Gastrocnemius medialis (tissue), 4 donors: ENCODE measurements around the gene ADIPOR2. TPM values are rescaled to one million over a fixed set of nuclear protein-coding genes. Genes with fewer than 3 reads are reported as not detected.
"Not testable (repeated sequence)": the region's sequence is repeated elsewhere in the genome, so short reads cannot be mapped to it uniquely, and the experiment has no call there.

Source experiments
- ATAC-seq, 2 donors: fragments of 150-250 bp; one replicate each; pipeline ENCODE4 v1.9.1; 2016
- DNase-seq, 2 donors: peaks; one replicate each; pipeline ENCODE4 v3.0.0-alpha.2; 2019
- H3K27ac ChIP-seq, 4 donors: fragments of 200-600 bp; sonication (generic); 1 replicate in 1 of 4; 2 replicates in 3 of 4; pipeline ENCODE4 v1.5.1; 2016 to 2018; ENCODE audit warnings: mild to moderate bottlenecking in 2 of 4, moderate library complexity in 1 of 4
- H3K27me3 ChIP-seq, 3 donors: fragments of 200-600 bp; sonication (generic) in 2 of 3; 1 replicate in 1 of 3; 2 replicates in 2 of 3; pipeline versions ENCODE4 v1.5.1 to v1.6.0; 2016 to 2019; ENCODE audit warnings: mild to moderate bottlenecking in 1 of 3, moderate library complexity in 1 of 3
- H3K36me3 ChIP-seq, 2 donors: fragments of 200-600 bp; sonication (generic) in 1 of 2; one replicate each; pipeline ENCODE4 v1.5.1; 2017 to 2018
- H3K4me1 ChIP-seq, 2 donors: fragments of 200-600 bp; sonication (generic) in 1 of 2; one replicate each; pipeline ENCODE4 v1.5.1; 2016 to 2017; ENCODE audit warnings: mild to moderate bottlenecking in 2 of 2
- H3K4me3 ChIP-seq, 4 donors: fragments of 200-600 bp; sonication (generic) in 3 of 4; 1 replicate in 1 of 4; 2 replicates in 3 of 4; pipeline ENCODE4 v1.5.1; 2016 to 2019; ENCODE audit warnings: mild to moderate bottlenecking in 2 of 4
- H3K9me3 ChIP-seq, 3 donors: fragments of 200-600 bp; sonication (generic) in 2 of 3; 1 replicate in 1 of 3; 2 replicates in 2 of 3; pipeline ENCODE4 v1.5.1; 2016 to 2019
- CTCF ChIP-seq, 5 experiments: fragments of 450-650 bp in 3 of 5; fragments of 200-600 bp in 2 of 5; sonication (generic) in 2 of 5; IDR thresholded peaks in 4 of 5; conservative IDR thresholded peaks in 1 of 5; 1 replicate in 4 of 5; 2 replicates in 1 of 5; pipeline ENCODE4 v1.5.1; 2016 to 2019; ENCODE audit warnings: antibody characterized with exemption in 5 of 5, mild to moderate bottlenecking in 3 of 5, moderate library complexity in 3 of 5
- POLR2A ChIP-seq, 2 donors: fragments of 450-650 bp; IDR thresholded peaks; one replicate each; pipeline ENCODE4 v1.6.1; 2017; ENCODE audit warnings: antibody characterized with exemption in 2 of 2, mild to moderate bottlenecking in 2 of 2, moderate library complexity in 2 of 2
- in situ Hi-C, 4 donors: fragments of 200-750 bp; cut with MboI; loops; one replicate each; pipeline versions ENCODE4 v1.15.0 to v1.8.0; 2017; ENCODE audit warnings: low sequenced_read_pairs in 4 of 4
- intact Hi-C: fragments of 100-400 bp; cut with DNase I; formaldehyde crosslinking; loops from one replicate; pipeline ENCODE4 v1.15.1; 2023; ENCODE audit warnings: low total_unique reads
- total RNA-seq, 4 donors: library from RNA; depleted of rRNA; stranded (reverse); fragments of >200 nt; gene quantifications; one replicate each; pipeline versions ENCODE4 v1.1.0 to v1.2.3, GENCODE V29; 2016

The ADIPOR2 gene
- total RNA-seq, 4 donors from 2014 or later: 18.9 to 47.4 (median 25.1) TPM

GRCh38 chr12:1692226-1692625 is 1.4 kb downstream of the ADIPOR2 start:
- intact Hi-C loops: no loop called here
- ATAC-seq (no peak), DNase-seq (no peak)
- in situ Hi-C loops: no loop called here
- TF ChIP-seq CTCF (IDR thresholded peaks at IDR 0.05 in 4 of 5, conservative IDR thresholded peaks at IDR 0.05 in 1 of 5) (no peak), POLR2A (IDR thresholded peaks at IDR 0.05) (no peak)
- Histone ChIP-seq H3K27me3 (no peaks in the 10 kb centered on the region), H3K9me3 (no peaks in the 10 kb centered on the region), H3K4me1 (peaks cover 40 to 49% of the 10 kb centered on the region in 2 donors), H3K36me3 (no peaks in the 10 kb centered on the region), H3K4me3 (peak overlapping the region; percentile 86 to 98 (median 94)), H3K27ac (peak overlapping the region; percentile 96 to 97 (median 96))

GRCh38 chr12:1692895-1693610 is 2.2 kb downstream of the ADIPOR2 start:
- Histone ChIP-seq H3K4me3 (peak overlapping the region in 2 of 4 donors; percentile 86 to 94), H3K9me3 (no peaks in the 10 kb centered on the region), H3K27me3 (no peaks in the 10 kb centered on the region), H3K27ac (peak overlapping the region in 3 of 4 donors; percentile 96 to 97 (median 96)), H3K4me1 (peaks cover 48 to 57% of the 10 kb centered on the region in 2 donors), H3K36me3 (no peaks in the 10 kb centered on the region)
- ATAC-seq (no peak), DNase-seq (no peak)
- no peak for TF ChIP-seq POLR2A (IDR thresholded peaks at IDR 0.05)
- no peak for TF ChIP-seq CTCF (IDR thresholded peaks at IDR 0.05 in 4 of 5, conservative IDR thresholded peaks at IDR 0.05 in 1 of 5)
- intact Hi-C loops: no loop called here
- in situ Hi-C loops: no loop called here

GRCh38 chr12:1695097-1695496 is 4.2 kb downstream of the ADIPOR2 start:
- H3K27ac ChIP-seq, in situ Hi-C loops, intact Hi-C loops, H3K9me3 ChIP-seq, H3K36me3 ChIP-seq, H3K4me3 ChIP-seq, DNase-seq, H3K27me3 ChIP-seq, ATAC-seq: not testable (repeated sequence)
- H3K4me1 ChIP-seq: peaks cover 45 to 60% of the 10 kb centered on the region in 2 donors

GRCh38 chr12:1695886-1696670 is 5.2 kb downstream of the ADIPOR2 start:
- Histone ChIP-seq H3K4me1 (peaks cover 41 to 59% of the 10 kb centered on the region in 2 donors), H3K27ac (peak overlapping the region in 1 of 4 donors; percentile 38), H3K36me3 (no peaks in the 10 kb centered on the region), H3K27me3 (no peaks in the 10 kb centered on the region), H3K4me3 (no peak overlapping the region), H3K9me3 (no peaks in the 10 kb centered on the region)
- TF ChIP-seq CTCF (IDR thresholded peaks at IDR 0.05 in 4 of 5, conservative IDR thresholded peaks at IDR 0.05 in 1 of 5) (no peak), POLR2A (IDR thresholded peaks at IDR 0.05) (no peak)
- ATAC-seq (no peak), DNase-seq (no peak)
- in situ Hi-C loops (no loop called here), intact Hi-C loops (no loop called here)

- Histone ChIP-seq H3K27me3 (no peaks in the 10 kb centered on the region), H3K27ac (peak overlapping the region in 1 of 4 donors; percentile 38), H3K4me1 (peaks cover 39 to 56% of the 10 kb centered on the region in 2 donors), H3K4me3 (no peak overlapping the region), H3K9me3 (no peaks in the 10 kb centered on the region), H3K36me3 (no peaks in the 10 kb centered on the region)
- no peak for DNase-seq
- ATAC-seq: no peak
- intact Hi-C loops (no loop called here), in situ Hi-C loops (no loop called here)
- TF ChIP-seq POLR2A (IDR thresholded peaks at IDR 0.05): no peak
- no peak for TF ChIP-seq CTCF (IDR thresholded peaks at IDR 0.05 in 4 of 5, conservative IDR thresholded peaks at IDR 0.05 in 1 of 5)
Observed at GRCh38 chr12:1696800-1697199, 5.9 kb downstream of the ADIPOR2 start.
